Heart left ventricle (tissue), 13 donors: ENCODE data around the gene MMD2.
A peak's percentile ranks its signal among the peaks of the same experiment; 100 is the strongest.

ENCODE experiments used
- POLR2A ChIP-seq, 2 donors: fragments of 450-650 bp; IDR thresholded peaks; one replicate each; pipeline ENCODE4 v1.6.1; 2017; ENCODE audit warnings: antibody characterized with exemption in 2 of 2, mild to moderate bottlenecking in 2 of 2, moderate library complexity in 2 of 2
- TF ChIP-seq, protein P1 (sequence below), 12 donors: fragments of 200-600 bp; sonication (generic) in 4 of 12; IDR thresholded peaks; one replicate each; pipeline versions ENCODE4 v1.5.0 to v1.8.0; 2018 to 2022; ENCODE audit warnings: antibody characterized with exemption in 12 of 12, mild to moderate bottlenecking in 5 of 12
- donor health status: ischemic (EF 13 %, LVEDD 7.1; RV severe dilation, severe dysfunction).
- donor health status: DM: no; HTN: yes; CAD: no.
- donor health status: DM: no; HTN: no; CAD: no.
- donor health status: ischemic (EF 25% LVEDD 6.9; RV normal size, moderate dysfunction).
- donor health status: ischemic (EF 25% LVEDD 5.7; RV mildly dilated, moderate dysfunction).
- donor health status: ischemic (EF 35%, LVEDD 5.7; RV mildly dilated, moderate dysfunction).
- donor health status: nonischemic (EF 11% LVEDD 7.7; RV severe dilation, severe dysfunction).
- donor health status: DM: yes; HTN: yes; CAD: no.
- donor health status: PGD.
- donor health status: ischemic (EF 29% LVEDD 5.4; RV normal size, mild dysfunction).
- donor health status: nonischemic (EF 23%, LVEDD 6.1; RV moderate dilation, normal function).

DNA sequence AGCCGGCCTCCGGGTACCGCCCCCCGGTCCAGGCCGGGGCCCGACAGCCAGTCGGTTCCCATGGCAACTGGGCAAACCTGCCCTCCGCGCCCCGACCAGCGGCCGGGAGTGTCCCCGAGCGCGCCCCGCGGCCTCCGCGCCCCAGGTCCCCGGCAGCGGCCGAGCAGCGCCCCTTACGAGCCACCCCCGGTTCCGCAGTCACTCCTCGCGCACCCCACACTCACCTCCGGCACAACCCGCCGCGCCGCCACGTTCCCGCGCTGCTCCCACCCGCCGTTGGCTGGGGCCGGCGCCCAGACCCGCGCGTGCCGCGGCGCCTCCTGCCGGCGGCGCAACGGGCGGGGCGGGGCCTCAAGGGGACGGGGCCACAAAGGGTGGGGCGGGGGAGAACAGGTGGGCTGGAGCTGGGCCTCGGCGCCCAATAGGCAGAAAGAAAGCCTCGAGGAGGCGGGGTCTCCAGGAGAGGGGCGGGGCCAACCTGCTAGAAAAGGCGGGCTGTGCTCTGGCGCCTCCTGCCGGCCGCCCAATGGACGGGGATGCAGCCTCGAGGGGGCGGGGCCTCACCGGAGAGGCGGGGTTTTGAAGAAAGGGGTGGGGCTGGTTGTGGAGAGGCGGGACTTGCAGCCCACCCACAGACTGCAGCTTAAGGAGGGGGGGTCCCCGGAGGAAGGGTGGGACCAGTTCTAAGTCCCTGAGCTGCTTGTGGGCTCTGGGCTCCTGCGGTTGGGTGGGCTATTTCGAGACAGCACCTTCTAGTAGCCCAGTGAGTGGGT lies 75.4 kb downstream of the MMD2 start, which contains the start of gene RADIL:
- TF ChIP-seq, protein P1, sequence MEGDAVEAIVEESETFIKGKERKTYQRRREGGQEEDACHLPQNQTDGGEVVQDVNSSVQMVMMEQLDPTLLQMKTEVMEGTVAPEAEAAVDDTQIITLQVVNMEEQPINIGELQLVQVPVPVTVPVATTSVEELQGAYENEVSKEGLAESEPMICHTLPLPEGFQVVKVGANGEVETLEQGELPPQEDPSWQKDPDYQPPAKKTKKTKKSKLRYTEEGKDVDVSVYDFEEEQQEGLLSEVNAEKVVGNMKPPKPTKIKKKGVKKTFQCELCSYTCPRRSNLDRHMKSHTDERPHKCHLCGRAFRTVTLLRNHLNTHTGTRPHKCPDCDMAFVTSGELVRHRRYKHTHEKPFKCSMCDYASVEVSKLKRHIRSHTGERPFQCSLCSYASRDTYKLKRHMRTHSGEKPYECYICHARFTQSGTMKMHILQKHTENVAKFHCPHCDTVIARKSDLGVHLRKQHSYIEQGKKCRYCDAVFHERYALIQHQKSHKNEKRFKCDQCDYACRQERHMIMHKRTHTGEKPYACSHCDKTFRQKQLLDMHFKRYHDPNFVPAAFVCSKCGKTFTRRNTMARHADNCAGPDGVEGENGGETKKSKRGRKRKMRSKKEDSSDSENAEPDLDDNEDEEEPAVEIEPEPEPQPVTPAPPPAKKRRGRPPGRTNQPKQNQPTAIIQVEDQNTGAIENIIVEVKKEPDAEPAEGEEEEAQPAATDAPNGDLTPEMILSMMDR (IDR thresholded peaks at IDR 0.05) = peak; percentile 70 to 97 (median 90)
- no peak for TF ChIP-seq POLR2A (IDR thresholded peaks at IDR 0.05)
